GM21515 (cell line): ENCODE results near the gene SSH2.

Source experiments
- ATAC-seq: cut with Tn5 transposase; IDR thresholded peaks from one replicate; pipeline ENCODE4 v1.9.1; 2021; ENCODE audit not compliant: unreplicated experiment

Gene SSH2

GRCh38 chr17:29715680-29716079 is 214.3 kb downstream of the SSH2 start:
- no peak for ATAC-seq

DNA sequence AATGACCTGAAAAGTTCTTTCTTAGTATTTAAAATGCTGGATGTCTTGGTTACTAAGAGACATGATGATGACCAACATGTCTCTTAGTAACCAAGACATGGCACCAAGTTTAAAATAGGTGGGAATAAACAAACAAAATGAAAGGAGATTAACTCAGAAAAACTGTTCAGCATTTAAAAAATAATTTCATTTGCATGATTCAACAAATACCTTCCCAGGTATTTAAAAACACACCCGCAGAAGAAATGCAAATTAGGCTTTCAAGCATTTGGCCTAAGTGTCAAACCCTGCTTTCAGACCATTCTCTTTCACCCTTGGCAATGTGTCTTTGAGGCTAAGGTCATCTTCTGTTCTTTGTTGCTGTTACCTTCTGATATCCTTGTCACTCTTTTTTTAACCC is 215.9 kb downstream of the SSH2 start:
- ATAC-seq: no peak

DNA sequence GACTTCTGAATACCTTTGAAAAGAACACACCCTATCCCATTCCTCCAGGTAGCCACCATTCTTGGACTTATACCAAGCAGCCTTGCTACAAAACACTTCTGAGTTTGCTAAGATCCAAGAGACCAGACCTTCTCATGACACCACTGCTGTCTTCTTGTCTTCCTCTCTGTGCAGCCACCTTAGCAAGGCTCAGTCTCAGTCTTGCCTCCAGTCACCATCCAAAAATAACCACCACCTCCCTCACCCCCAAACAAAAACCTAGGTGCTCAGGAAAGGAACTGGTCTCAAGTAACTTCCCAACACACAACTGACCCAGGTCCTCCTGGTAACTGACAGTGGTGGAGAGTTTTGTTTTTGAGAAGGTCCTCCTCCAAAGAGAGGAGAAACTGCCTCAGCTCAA is 216.4 kb downstream of the SSH2 start:
- ATAC-seq: no peak

DNA sequence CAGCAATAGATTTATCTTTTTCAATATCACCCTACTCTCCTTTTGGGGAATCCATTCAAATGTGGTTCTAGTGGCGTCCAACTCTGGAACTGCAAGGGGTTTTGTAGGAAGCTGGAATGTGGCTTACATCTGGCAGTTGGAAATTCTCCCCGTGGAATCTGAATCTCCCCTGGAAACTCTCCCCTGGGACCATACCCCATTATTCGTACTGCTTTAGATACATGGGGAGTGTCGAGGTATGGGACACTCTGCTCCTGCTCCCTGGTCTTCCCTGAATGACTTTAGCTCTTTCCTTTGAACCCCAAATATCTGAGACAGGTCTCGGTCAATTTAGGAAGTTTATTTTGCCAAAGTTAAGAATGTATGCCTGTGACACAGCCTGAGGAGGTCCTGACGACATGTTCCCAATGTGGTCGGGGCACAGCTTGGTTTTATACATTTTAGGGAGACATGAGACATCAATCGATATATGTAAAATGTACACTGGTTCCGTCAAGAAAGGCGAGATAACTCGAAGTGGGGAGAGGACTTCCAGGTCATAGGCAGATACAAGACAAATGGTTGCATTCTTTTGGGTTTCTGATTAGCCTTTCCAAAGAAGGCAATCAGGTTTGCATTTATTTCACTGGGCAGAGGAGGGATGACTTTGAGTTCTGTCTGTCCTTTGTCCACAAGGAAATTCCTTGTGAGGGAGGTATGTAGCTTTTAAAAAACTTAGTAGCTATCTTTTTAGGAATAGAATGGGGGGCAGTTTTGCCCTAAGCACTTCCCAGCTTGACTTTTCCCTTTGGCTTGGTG is 218.2 kb downstream of the SSH2 start:
- no peak for ATAC-seq

GRCh38 chr17:29710891-29711418 is 219.1 kb downstream of the SSH2 start:
- no peak for ATAC-seq

DNA sequence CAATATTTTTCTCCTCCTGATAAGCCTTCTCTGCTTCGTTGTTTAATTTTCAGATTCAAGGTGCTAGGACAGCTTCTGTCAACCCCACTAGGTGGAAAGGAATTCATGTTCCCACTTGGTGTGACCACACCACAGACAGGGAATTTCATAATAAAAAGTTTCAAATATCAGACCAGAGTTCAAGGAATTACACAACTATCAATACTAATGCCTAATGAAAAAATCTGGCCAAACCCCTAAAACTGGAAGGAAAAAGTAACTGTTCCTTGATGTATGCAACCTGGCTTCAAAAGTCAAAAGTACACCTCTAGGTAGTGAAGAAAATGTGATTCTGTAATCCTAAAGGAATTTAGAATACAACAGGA is 219.5 kb downstream of the SSH2 start:
- ATAC-seq: no peak

- no peak for ATAC-seq
These were observed 220.0 kb downstream of the SSH2 start for GRCh38 chr17:29709866-29710519.

- ATAC-seq: no peak
These were observed 222.8 kb downstream of the SSH2 start for GRCh38 chr17:29707212-29707571.

GRCh38 chr17:29706045-29706431 is 224.0 kb downstream of the SSH2 start:
- no peak for ATAC-seq

GRCh38 chr17:29705386-29705785 is 224.6 kb downstream of the SSH2 start:
- ATAC-seq: no peak

- no peak for ATAC-seq
These were observed 230.7 kb downstream of the SSH2 start for GRCh38 chr17:29699283-29699682.

GRCh38 chr17:29698837-29699236 is 231.2 kb downstream of the SSH2 start:
- ATAC-seq: no peak

DNA sequence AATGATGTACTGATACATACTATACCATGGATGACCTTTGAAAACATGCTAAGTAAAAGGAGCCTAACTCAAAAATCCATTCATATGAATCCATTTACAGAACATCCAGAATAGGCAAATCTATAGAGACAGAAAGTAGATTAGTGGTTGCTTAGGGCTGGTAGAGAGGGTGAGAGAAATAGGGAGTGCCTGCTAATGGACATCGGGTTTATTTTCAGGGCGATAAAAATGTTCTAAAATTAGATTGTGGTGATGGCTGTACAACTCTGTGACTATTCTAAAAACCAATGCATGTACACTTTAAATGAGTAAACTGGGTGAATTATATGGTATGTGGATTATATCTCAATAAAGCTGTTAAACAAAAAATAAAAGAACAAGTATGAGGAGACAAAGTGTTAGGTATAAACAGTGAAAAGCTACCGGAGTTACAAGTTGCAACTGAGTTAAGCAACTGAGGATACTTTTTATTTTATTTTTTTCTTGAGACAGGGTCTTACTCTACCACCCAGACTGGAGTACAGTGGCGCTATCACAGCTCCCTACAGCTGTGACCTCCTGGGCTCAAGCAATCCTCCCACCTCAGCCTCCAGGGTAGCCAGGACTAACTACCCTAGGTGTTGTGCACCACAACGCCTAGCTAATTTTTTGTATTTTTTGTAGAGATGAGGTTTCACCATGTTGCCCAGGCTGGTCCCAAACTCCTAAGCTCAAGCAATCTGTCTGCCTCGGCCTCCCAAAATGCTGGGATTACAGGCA is 231.8 kb downstream of the SSH2 start:
- no peak for ATAC-seq

GRCh38 chr17:29697371-29697770 is 232.7 kb downstream of the SSH2 start:
- no peak for ATAC-seq

DNA sequence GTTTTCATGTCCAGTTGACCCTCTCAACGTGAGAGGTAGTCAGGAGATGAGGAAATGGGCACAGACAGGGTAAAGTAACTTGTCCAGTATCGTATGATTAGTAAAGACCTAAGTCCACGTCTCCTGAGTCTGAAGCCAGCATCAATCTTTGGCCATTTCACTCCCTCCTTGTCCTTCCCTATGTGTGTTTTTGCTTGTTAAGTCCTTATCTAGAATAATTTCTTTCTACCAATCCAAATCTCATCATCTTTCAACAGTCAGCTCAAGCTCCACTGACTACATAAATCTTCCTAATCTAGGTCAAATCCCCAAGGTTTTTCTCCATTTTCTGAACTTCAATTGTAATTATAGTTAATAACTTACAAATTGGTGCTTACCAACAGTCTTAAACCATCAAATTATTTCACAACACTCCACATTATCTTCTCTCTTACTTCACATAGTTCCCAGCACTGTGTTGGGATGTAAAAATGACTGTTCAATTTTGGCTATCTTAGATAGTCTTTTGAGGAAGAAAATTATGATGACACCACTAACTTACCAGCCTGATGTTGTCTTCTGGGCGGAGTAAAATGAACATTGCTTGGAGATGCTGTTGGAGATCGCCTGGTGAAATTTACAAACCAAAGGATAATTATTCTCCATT is 235.0 kb downstream of the SSH2 start:
- no peak for ATAC-seq

DNA sequence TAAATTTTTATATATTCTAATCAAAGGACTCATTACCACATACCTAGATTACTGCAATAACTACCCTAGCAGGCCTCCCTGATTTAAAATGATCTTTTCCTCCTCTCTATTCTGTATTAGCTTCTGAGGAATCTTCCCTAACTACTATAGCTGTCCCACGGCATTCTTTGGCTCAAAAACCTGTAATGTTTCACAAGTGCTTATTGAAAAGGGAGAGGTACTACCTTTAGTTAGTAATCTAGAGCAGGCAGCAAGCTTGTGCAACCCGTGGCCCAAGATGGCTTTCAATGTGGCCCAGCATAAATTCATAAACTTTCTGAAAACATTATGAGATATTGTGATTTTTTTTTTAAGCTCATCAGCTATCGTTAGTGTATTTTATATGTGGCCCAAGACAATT is 236.3 kb downstream of the SSH2 start:
- no peak for ATAC-seq

- ATAC-seq: no peak
These were observed 242.4 kb downstream of the SSH2 start for GRCh38 chr17:29687596-29687995.

- ATAC-seq: no peak
These were observed 242.9 kb downstream of the SSH2 start for GRCh38 chr17:29686993-29687590.

GRCh38 chr17:29683481-29683880 is 246.5 kb downstream of the SSH2 start:
- ATAC-seq: no peak

DNA sequence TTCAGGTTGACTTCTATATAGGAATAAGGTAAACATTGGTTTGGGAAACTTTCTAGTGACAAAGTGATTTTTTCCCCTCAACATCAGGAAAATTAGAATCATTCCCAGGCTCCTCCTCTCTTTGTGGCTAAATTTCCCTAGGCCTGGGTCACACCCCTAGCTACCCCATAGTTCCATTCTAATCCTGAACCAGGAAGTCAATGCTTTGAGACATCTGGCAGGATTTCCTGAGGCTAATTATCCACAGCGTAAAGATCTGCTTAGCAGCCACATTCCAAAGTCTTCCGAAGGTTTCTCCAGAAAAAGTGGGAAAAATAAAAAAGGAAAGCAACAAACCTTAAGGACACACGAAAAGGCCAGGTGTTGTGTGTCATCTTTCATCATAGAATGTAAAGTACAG is 247.0 kb downstream of the SSH2 start:
- no peak for ATAC-seq

DNA sequence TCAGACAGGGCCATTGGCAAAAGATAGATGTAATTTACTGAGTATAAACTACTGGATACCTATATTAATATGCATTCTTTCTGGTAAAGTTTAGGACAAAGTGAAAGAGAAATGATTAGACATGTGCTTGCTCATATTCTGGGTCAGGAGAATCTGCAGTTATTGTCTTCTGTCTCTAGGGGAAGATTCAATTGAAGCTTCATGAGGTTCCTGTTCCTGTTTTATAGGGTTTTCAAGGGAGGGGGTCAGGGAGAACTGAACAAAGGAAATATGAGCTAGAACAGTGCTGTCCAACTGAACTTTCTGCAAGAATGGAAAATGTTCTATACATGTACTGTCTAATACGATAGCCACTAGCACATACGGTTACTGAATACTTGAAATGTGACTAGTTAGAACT is 248.0 kb downstream of the SSH2 start:
- no peak for ATAC-seq
